ENCODE measurements around the gene TBK1. TPM values are rescaled to one million over a fixed set of nuclear protein-coding genes. Genes with fewer than 3 reads are reported as not detected.
"Not testable (repeated sequence)": the region's sequence is repeated elsewhere in the genome, so short reads cannot be mapped to it uniquely, and the experiment has no call there.

The TBK1 gene
- total RNA-seq, 6 donors from 2014 or later: 12.9 to 49.0 (median 16.7) TPM

DNA sequence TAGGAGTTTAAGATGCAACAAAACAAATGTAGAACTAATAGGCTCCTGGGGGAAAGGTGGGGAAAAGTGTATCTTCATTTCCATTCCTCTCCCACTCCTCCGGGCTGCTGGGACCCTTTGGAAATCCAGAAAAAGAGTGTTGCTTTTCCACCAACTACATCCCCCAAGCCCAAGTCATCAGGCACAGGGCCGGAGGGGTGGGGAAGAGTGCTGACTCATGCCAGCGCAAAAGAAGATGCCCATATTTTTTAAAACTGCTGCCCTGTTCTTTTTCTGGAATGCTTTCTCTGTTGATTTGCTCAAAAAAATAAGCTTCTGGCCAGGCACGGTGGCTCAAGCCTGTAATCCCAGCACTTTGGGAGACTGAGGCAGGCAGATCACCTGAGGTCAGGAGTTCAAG lies 70.9 kb downstream of the TBK1 start:
- 67 to 78% methylated on average over 4 of the region's 4 CpGs for WGBS, 2 donors
- no peak for DNase-seq
- Histone ChIP-seq H3K4me3 (no peak overlapping the region), H3K9me3 (no peaks in the 10 kb centered on the region), H3K27ac (no peak overlapping the region), H3K36me3 (no peaks in the 10 kb centered on the region), H3K4me1 (no peaks in the 10 kb centered on the region), H3K27me3 (no peaks in the 10 kb centered on the region)
- no peak for ATAC-seq (ENCODE audit: low FRiP score in 2 of 2)
- TF ChIP-seq POLR2A (IDR thresholded peaks at IDR 0.05): no peak
- no peak for TF ChIP-seq POLR2AphosphoS5 (IDR thresholded peaks at IDR 0.05)
- no peak for TF ChIP-seq EP300 (IDR thresholded peaks at IDR 0.05)
- TF ChIP-seq, protein P1, sequence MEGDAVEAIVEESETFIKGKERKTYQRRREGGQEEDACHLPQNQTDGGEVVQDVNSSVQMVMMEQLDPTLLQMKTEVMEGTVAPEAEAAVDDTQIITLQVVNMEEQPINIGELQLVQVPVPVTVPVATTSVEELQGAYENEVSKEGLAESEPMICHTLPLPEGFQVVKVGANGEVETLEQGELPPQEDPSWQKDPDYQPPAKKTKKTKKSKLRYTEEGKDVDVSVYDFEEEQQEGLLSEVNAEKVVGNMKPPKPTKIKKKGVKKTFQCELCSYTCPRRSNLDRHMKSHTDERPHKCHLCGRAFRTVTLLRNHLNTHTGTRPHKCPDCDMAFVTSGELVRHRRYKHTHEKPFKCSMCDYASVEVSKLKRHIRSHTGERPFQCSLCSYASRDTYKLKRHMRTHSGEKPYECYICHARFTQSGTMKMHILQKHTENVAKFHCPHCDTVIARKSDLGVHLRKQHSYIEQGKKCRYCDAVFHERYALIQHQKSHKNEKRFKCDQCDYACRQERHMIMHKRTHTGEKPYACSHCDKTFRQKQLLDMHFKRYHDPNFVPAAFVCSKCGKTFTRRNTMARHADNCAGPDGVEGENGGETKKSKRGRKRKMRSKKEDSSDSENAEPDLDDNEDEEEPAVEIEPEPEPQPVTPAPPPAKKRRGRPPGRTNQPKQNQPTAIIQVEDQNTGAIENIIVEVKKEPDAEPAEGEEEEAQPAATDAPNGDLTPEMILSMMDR (IDR thresholded peaks at IDR 0.05): no peak

DNA sequence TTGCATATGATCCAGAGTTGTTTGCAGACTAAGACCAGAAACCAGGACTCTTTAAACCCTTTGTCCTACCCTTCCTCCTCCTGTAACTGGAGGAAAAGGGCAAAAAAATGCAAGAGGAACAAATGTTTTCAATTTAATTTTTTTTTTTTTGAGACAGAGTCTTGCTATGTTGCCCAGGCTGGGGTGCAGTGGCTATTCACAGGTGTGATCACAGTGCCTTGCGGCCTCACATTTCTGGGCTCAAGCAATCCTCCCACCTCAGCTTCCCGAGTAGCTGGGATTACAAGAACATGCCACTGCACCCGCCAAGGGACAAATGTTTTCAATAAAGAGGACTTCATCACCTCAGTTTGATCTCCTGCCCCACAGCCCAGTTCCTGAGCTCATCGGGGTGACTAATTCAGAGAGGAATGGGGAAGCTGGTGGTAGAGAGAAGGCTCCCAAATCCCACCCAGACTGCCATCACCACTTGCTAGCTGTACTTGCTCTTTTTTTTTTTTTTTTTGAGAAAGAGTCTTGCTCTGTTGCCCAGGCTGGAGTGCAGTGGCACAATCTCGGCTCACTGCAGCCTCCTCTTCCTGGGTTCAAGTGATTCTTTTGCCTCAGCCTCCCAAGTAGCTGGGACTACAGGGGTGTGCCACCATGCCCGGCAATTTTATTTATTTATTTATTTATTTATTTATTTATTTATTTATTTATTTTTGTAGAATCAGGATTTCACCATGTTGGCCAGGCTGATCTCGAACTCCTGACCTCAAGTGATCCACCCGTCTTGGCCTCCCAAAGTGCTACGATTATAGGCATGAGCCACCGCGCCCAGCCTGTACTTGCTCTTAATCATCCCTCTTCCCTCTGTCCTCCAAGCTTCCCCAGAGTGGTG lies 71.9 kb downstream of the TBK1 start:
- not testable (repeated sequence) for H3K27me3 ChIP-seq, H3K36me3 ChIP-seq, H3K4me1 ChIP-seq, H3K27ac ChIP-seq, DNase-seq, H3K9me3 ChIP-seq, H3K4me3 ChIP-seq
- WGBS, 2 donors: 93 to 94% methylated on average over 11 of the region's 11 CpGs
- ATAC-seq (ENCODE audit: low FRiP score in 2 of 2): peak in 1 of 2 donors; percentile 50

DNA sequence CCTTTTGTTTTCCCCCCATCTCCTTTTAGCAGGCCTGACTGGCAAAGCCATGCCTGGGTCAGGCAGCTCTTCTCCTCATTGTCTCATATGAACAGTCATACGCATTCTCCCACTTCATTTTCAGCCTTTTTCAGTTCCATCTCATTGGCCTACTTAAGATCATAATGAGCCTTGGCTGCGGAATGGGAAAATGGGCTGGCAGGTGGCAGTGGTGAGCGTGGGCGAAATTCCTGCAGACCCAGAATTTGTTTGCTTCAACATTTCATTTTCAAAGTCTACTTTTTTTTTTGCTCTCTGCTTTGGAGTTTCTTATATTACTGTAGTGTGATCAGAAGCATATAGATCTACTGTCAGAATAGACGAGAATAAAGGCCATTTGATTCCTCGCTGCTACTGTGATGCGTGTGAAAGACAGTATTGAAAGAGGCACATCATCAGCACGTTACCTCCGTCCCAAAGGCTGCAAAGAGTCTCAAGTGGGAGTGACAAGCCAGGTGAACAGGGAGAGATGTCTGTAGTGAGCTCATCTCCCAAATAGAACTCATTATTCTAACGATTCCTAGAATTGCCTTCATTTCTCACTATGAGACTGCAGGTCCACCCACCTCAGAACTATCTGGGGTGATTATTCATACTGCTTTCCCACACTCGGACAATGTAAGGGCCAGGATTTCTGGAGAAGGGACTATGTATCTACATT lies 73.7 kb downstream of the TBK1 start:
- TF ChIP-seq, protein P1 (IDR thresholded peaks at IDR 0.05): no peak
- TF ChIP-seq POLR2A (IDR thresholded peaks at IDR 0.05) (no peak), POLR2AphosphoS5 (IDR thresholded peaks at IDR 0.05) (no peak), EP300 (IDR thresholded peaks at IDR 0.05) (no peak)
- H3K9me3 ChIP-seq: no peaks in the 10 kb centered on the region
- no peaks in the 10 kb centered on the region for H3K36me3 ChIP-seq
- no peaks in the 10 kb centered on the region for H3K27me3 ChIP-seq
- H3K4me1 ChIP-seq: no peaks in the 10 kb centered on the region
- DNase-seq (no peak), ATAC-seq (ENCODE audit: low FRiP score in 2 of 2) (no peak)
- no peak overlapping the region for H3K4me3 ChIP-seq
- WGBS, 2 donors: 91 to 95% methylated on average over 11 of the region's 11 CpGs
- H3K27ac ChIP-seq: no peak overlapping the region

DNA sequence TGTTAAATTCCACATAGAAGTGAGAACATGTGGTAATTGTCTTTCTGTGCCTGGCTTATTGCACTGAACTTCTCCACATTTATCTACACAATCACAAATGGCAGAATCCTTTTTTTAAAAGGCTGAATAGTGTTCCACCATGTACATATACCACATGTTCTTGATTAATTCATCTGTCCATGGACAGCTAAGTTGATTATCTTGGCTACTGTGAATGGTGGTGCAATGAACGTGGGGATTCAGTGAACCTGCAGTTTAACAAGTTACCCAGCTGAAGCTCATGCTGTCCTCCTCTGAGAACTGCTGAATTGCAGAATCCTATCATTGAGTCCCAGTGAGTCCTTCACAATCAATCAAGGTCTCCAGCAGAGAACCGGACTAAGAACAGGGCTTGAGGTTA lies 74.9 kb downstream of the TBK1 start:
- Histone ChIP-seq H3K4me1 (no peaks in the 10 kb centered on the region), H3K27me3 (no peaks in the 10 kb centered on the region), H3K4me3 (no peak overlapping the region), H3K27ac (no peak overlapping the region), H3K9me3 (no peaks in the 10 kb centered on the region), H3K36me3 (no peaks in the 10 kb centered on the region)
- no peak for TF ChIP-seq EP300 (IDR thresholded peaks at IDR 0.05)
- TF ChIP-seq, protein P1 (IDR thresholded peaks at IDR 0.05): no peak
- no peak for TF ChIP-seq POLR2A (IDR thresholded peaks at IDR 0.05)
- no peak for TF ChIP-seq POLR2AphosphoS5 (IDR thresholded peaks at IDR 0.05)
- DNase-seq (no peak), ATAC-seq (ENCODE audit: low FRiP score in 2 of 2) (no peak)
- WGBS, 2 donors: 58 to 71% methylated on average over 2 of the region's 2 CpGs

DNA sequence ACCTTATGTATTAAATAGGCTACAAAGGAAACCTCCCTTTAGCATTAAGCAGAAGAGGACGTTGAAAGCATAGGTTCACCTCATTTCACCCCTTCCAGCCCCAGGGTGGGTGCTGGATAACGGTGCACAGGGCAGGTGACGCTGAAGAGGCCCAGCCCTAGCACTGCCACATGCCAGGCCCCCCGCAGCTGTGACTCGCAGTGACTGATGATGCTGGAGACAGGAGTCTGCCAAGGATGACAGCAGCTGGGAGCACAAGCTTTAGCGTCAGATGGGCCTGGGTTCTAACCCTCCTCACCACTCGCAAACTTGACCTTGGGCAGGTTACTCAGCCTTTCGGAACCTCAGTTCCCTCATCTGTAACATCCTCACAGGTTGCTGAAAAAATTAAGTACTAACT lies 76.7 kb downstream of the TBK1 start:
- 71 to 81% methylated on average over 7 to 8 of the region's 8 CpGs for WGBS, 2 donors
- H3K4me3 ChIP-seq: no peak overlapping the region
- no peak for DNase-seq
- no peaks in the 10 kb centered on the region for H3K27me3 ChIP-seq
- TF ChIP-seq POLR2A (IDR thresholded peaks at IDR 0.05): no peak
- no peak for TF ChIP-seq EP300 (IDR thresholded peaks at IDR 0.05)
- TF ChIP-seq POLR2AphosphoS5 (IDR thresholded peaks at IDR 0.05): no peak
- TF ChIP-seq, protein P1 (IDR thresholded peaks at IDR 0.05): no peak
- ATAC-seq (ENCODE audit: low FRiP score in 2 of 2): peak in 1 of 2 donors; percentile 22
- no peaks in the 10 kb centered on the region for H3K36me3 ChIP-seq
- H3K9me3 ChIP-seq: no peaks in the 10 kb centered on the region
- no peaks in the 10 kb centered on the region for H3K4me1 ChIP-seq
- no peak overlapping the region for H3K27ac ChIP-seq

Data from upper lobe of left lung (tissue), 6 donors.